Measurements from ENCODE around the gene TNNT2. TPM values are rescaled to one million over a fixed set of nuclear protein-coding genes. Genes with fewer than 3 reads are reported as not detected.

Gene TNNT2
- total and polyA plus RNA-seq, 4 donors, result 0.17 to 0.28 (median 0.25) TPM; not detected in 1

DNA sequence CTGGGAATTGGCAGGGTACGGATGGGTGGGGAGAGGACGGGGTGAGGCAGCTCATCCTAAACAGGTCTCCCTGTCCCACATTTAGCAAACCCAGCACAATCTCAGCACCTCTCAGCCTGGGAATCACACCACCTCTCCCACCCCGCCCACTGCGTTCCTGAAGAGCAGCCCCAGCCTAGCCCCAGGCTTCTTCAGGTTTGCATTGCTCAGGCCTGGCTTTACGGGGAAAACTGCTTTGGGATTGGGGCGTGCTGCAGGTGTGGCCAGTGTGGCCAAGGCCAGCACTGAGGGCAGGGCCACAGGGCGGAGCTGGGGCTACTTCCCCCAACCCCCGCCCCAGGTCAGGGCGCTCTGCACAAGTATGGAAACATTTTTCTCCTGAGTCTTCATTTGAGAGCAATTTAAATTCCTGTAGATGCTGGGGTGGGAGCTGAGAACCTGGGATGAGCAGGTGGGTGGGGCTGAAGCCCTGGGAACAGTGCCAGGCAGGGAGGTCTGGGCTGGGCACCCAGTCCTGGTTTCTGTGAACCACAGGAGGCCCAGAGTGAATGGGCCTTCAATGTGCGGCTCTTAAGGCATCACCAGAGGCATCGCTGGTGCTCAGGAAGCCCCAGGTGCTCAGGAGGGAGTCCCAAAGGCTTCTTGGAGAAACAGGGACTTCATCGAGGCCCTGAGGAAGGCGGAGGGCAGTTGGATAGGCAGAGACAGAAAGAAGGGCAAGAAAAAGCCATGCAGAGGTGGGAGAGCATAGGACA is 24.1 kb downstream of the TNNT2 start:
- Histone ChIP-seq H3K9me3 (ENCODE audit: control insufficient read depth in 4 of 4, low read length in 3 of 4) (no peaks in the 10 kb centered on the region), H3K36me3 (ENCODE audit: control insufficient read depth in 4 of 4, insufficient read depth in 3 of 4, low read depth in 1 of 4, low read length in 3 of 4) (no peaks in the 10 kb centered on the region), H3K27me3 (ENCODE audit: control insufficient read depth in 4 of 4, insufficient read depth in 4 of 4, low read length in 3 of 4) (peaks cover 0 to 2% (median 0%) of the 10 kb centered on the region in 4 donors), H3K4me3 (ENCODE audit: low read depth in 1 of 3, low read length in 3 of 3) (no peak overlapping the region), H3K27ac (ENCODE audit: low read depth in 1 of 2, low read length in 2 of 2) (no peak overlapping the region), H3K4me1 (ENCODE audit: control insufficient read depth in 4 of 4, insufficient read depth in 4 of 4, low read length in 3 of 4) (no peaks in the 10 kb centered on the region), H3K9ac (ENCODE audit: low read depth in 1 of 2, low read length in 2 of 2) (no peak overlapping the region)
- 88% methylated on average over 13 of the region's 13 CpGs for WGBS
- no peak for DNase-seq (ENCODE audit: low spot score)
- TF ChIP-seq YY1 (IDR thresholded peaks at IDR 0.05) (no peak), EGR1 (IDR thresholded peaks at IDR 0.05; ENCODE audit: low read depth in 2 of 2) (no peak)

GRCh38 chr1:201351617-201352016 is 25.9 kb downstream of the TNNT2 start:
- Histone ChIP-seq H3K36me3 (ENCODE audit: control insufficient read depth in 4 of 4, insufficient read depth in 3 of 4, low read depth in 1 of 4, low read length in 3 of 4) (no peaks in the 10 kb centered on the region), H3K9me3 (ENCODE audit: control insufficient read depth in 4 of 4, low read length in 3 of 4) (no peaks in the 10 kb centered on the region), H3K4me1 (ENCODE audit: control insufficient read depth in 4 of 4, insufficient read depth in 4 of 4, low read length in 3 of 4) (no peaks in the 10 kb centered on the region), H3K27me3 (ENCODE audit: control insufficient read depth in 4 of 4, insufficient read depth in 4 of 4, low read length in 3 of 4) (peaks cover 0 to 2% (median 0%) of the 10 kb centered on the region in 4 donors), H3K27ac (ENCODE audit: low read depth in 1 of 2, low read length in 2 of 2) (no peak overlapping the region), H3K4me3 (ENCODE audit: low read depth in 1 of 3, low read length in 3 of 3) (no peak overlapping the region), H3K9ac (ENCODE audit: low read depth in 1 of 2, low read length in 2 of 2) (no peak overlapping the region)
- DNase-seq (ENCODE audit: low spot score), result no peak
- TF ChIP-seq EGR1 (IDR thresholded peaks at IDR 0.05; ENCODE audit: low read depth in 2 of 2) (no peak), ATF3 (IDR thresholded peaks at IDR 0.05) (no peak), RAD21 (IDR thresholded peaks at IDR 0.05) (no peak)

DNA sequence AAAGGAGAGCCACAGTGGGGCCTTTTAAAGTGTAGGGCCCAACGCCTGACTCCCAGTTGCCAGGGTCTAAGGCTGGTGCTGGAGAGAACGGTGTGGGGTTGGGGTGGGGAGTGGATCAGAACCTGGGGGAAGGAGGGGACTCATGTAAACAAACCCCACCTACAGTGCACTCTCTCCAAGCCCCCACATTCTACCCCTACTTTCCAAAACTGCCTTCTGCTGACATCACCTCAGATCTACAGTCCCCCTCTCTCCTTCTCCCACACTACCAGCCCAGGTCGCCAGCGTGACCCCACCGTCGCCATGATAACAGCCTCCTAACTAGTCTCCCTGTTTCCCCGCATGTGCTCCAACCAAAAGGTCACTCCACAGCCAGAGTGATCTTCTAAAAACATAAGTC is 26.6 kb downstream of the TNNT2 start:
- H3K4me1 ChIP-seq (ENCODE audit: control insufficient read depth in 4 of 4, insufficient read depth in 4 of 4, low read length in 3 of 4), result no peaks in the 10 kb centered on the region
- WGBS, result 80% methylated on average over 7 of the region's 7 CpGs
- DNase-seq (ENCODE audit: low spot score), result no peak

More for the DNA sequence above, 26.6 kb downstream of the TNNT2 start:
- Histone ChIP-seq H3K36me3 (ENCODE audit: control insufficient read depth in 4 of 4, insufficient read depth in 3 of 4, low read depth in 1 of 4, low read length in 3 of 4) (no peaks in the 10 kb centered on the region), H3K9ac (ENCODE audit: low read depth in 1 of 2, low read length in 2 of 2) (no peak overlapping the region), H3K9me3 (ENCODE audit: control insufficient read depth in 4 of 4, low read length in 3 of 4) (no peaks in the 10 kb centered on the region), H3K4me3 (ENCODE audit: low read depth in 1 of 3, low read length in 3 of 3) (no peak overlapping the region), H3K27me3 (ENCODE audit: control insufficient read depth in 4 of 4, insufficient read depth in 4 of 4, low read length in 3 of 4) (peaks cover 0 to 2% (median 0%) of the 10 kb centered on the region in 4 donors), H3K27ac (ENCODE audit: low read depth in 1 of 2, low read length in 2 of 2) (no peak overlapping the region)
- TF ChIP-seq HNF4A (conservative IDR thresholded peaks at IDR 0.05) (no peak), ATF3 (IDR thresholded peaks at IDR 0.05) (no peak), EGR1 (IDR thresholded peaks at IDR 0.05; ENCODE audit: low read depth in 2 of 2) (no peak), HNF4G (IDR thresholded peaks at IDR 0.05) (no peak), SP1 (IDR thresholded peaks at IDR 0.05) (no peak), RAD21 (IDR thresholded peaks at IDR 0.05) (no peak), YY1 (IDR thresholded peaks at IDR 0.05) (no peak), NR2F2 (IDR thresholded peaks at IDR 0.05) (no peak), RXRA (IDR thresholded peaks at IDR 0.05) (no peak), ZBTB33 (IDR thresholded peaks at IDR 0.05) (no peak), CTCF (IDR thresholded peaks at IDR 0.05; ENCODE audit: low read depth, low read length, missing input control) (no peak), FOXA2 (IDR thresholded peaks at IDR 0.05) (no peak), JUND (IDR thresholded peaks at IDR 0.05) (no peak), GABPA (IDR thresholded peaks at IDR 0.05 in 1 of 2, conservative IDR thresholded peaks at IDR 0.05 in 1 of 2) (no peak), FOXA1 (IDR thresholded peaks at IDR 0.05) (no peak)
- TF ChIP-seq, protein P1, sequence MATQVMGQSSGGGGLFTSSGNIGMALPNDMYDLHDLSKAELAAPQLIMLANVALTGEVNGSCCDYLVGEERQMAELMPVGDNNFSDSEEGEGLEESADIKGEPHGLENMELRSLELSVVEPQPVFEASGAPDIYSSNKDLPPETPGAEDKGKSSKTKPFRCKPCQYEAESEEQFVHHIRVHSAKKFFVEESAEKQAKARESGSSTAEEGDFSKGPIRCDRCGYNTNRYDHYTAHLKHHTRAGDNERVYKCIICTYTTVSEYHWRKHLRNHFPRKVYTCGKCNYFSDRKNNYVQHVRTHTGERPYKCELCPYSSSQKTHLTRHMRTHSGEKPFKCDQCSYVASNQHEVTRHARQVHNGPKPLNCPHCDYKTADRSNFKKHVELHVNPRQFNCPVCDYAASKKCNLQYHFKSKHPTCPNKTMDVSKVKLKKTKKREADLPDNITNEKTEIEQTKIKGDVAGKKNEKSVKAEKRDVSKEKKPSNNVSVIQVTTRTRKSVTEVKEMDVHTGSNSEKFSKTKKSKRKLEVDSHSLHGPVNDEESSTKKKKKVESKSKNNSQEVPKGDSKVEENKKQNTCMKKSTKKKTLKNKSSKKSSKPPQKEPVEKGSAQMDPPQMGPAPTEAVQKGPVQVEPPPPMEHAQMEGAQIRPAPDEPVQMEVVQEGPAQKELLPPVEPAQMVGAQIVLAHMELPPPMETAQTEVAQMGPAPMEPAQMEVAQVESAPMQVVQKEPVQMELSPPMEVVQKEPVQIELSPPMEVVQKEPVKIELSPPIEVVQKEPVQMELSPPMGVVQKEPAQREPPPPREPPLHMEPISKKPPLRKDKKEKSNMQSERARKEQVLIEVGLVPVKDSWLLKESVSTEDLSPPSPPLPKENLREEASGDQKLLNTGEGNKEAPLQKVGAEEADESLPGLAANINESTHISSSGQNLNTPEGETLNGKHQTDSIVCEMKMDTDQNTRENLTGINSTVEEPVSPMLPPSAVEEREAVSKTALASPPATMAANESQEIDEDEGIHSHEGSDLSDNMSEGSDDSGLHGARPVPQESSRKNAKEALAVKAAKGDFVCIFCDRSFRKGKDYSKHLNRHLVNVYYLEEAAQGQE (IDR thresholded peaks at IDR 0.05), result no peak
- TF ChIP-seq, protein P2, sequence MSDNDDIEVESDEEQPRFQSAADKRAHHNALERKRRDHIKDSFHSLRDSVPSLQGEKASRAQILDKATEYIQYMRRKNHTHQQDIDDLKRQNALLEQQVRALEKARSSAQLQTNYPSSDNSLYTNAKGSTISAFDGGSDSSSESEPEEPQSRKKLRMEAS (IDR thresholded peaks at IDR 0.05), result no peak
